WTC11 (cell line): ENCODE results near the gene PLXNB2. TPM values are rescaled to one million over a fixed set of nuclear protein-coding genes. Genes with fewer than 3 reads are reported as not detected.

Experiments
- ATAC-seq: fragments of 200-7000 bp; cut with Tn5 transposase; 2 replicates; pipeline ENCODE4 v1.10.0; 2021; ENCODE audit warnings: mild to moderate bottlenecking, moderate library complexity
- CTCF ChIA-PET: fragments of 300-600 bp; sonication (Branson Sonifier 250); formaldehyde crosslinking; loops from one replicate; lab custom pipeline; 2021; ENCODE audit warnings: antibody characterized with exemption; lab: Charles Lee
- POLR2A ChIA-PET: fragments of 350-600 bp; sonication (Branson Sonifier 250); formaldehyde crosslinking; loops from one replicate; lab custom pipeline; 2021; ENCODE audit warnings: antibody characterized with exemption; lab: Charles Lee
- DNase-seq: peaks from one replicate; pipeline ENCODE4 v3.0.0; 2021; ENCODE audit warnings: low spot score
- H3K27ac Mint-ChIP-seq: 2 replicates; pipeline ENCODE4 v1.8.0; 2021; ENCODE audit warnings: mixed read lengths
- H3K27me3 Mint-ChIP-seq: 2 replicates; pipeline ENCODE4 v1.8.0; 2021; ENCODE audit warnings: low read depth, mild to moderate bottlenecking, moderate library complexity, mixed read lengths
- H3K36me3 Mint-ChIP-seq: 2 replicates; pipeline ENCODE4 v1.8.0; 2021; ENCODE audit warnings: mixed read lengths
- H3K4me1 Mint-ChIP-seq: 2 replicates; pipeline ENCODE4 v1.8.0; 2022; ENCODE audit warnings: mixed read lengths
- H3K4me3 Mint-ChIP-seq: 2 replicates; pipeline ENCODE4 v1.8.0; 2021; ENCODE audit warnings: mild to moderate bottlenecking, moderate library complexity, mixed read lengths
- H3K9me3 Mint-ChIP-seq: 2 replicates; pipeline ENCODE4 v1.8.0; 2021; ENCODE audit warnings: mixed read lengths
- CREB1 ChIP-seq: sonication (generic); formaldehyde crosslinking; IDR thresholded peaks from 2 replicates; pipeline ENCODE4 v1.8.0; 2023; ENCODE audit warnings: mild to moderate bottlenecking, missing genetic modification reagents
- ESRRA ChIP-seq: sonication (generic); formaldehyde crosslinking; IDR thresholded peaks from 2 replicates; pipeline ENCODE4 v1.8.1; 2022; ENCODE audit warnings: mild to moderate bottlenecking, missing genetic modification reagents, borderline replicate concordance
- HMGA2 ChIP-seq: fragments of 250-450 bp; sonication (Bioruptor Pico); IDR thresholded peaks from 2 replicates; pipeline ENCODE4 v1.4.0; 2021; ENCODE audit warnings: mild to moderate bottlenecking, moderate library complexity
- MLX ChIP-seq: sonication (generic); formaldehyde crosslinking; IDR thresholded peaks from 2 replicates; pipeline ENCODE4 v1.8.1; 2023; ENCODE audit warnings: mild to moderate bottlenecking, missing genetic modification reagents, moderate library complexity
- NFE2L1 ChIP-seq: sonication (generic); formaldehyde crosslinking; IDR thresholded peaks from 2 replicates; pipeline ENCODE4 v1.8.1; 2023; ENCODE audit warnings: missing genetic modification reagents
- NR3C1 ChIP-seq: sonication (generic); formaldehyde crosslinking; conservative IDR thresholded peaks from 2 replicates; pipeline ENCODE4 v1.8.1; 2023; ENCODE audit warnings: low read depth, mild to moderate bottlenecking, missing genetic modification reagents
- RORB ChIP-seq: fragments of 250-450 bp; sonication (Bioruptor Pico); IDR thresholded peaks from 2 replicates; pipeline ENCODE4 v1.9.0; 2021; ENCODE audit warnings: mild to moderate bottlenecking
- SOX15 ChIP-seq: fragments of 250-450 bp; sonication (Bioruptor Pico); IDR thresholded peaks from 2 replicates; pipeline ENCODE4 v1.9.0; 2021; ENCODE audit warnings: mild to moderate bottlenecking
- TEAD4 ChIP-seq: sonication (generic); formaldehyde crosslinking; IDR thresholded peaks from 2 replicates; pipeline ENCODE4 v1.8.0; 2022; ENCODE audit warnings: mild to moderate bottlenecking, missing genetic modification reagents
- USF1 ChIP-seq: sonication (generic); formaldehyde crosslinking; IDR thresholded peaks from 2 replicates; pipeline ENCODE4 v1.8.0; 2022; ENCODE audit warnings: mild to moderate bottlenecking, missing genetic modification reagents
- ZNF121 ChIP-seq: sonication (generic); formaldehyde crosslinking; IDR thresholded peaks from 2 replicates; pipeline ENCODE4 v1.8.0; 2023; ENCODE audit warnings: missing genetic modification reagents
- ZNF232 ChIP-seq: sonication (generic); formaldehyde crosslinking; IDR thresholded peaks from 2 replicates; pipeline ENCODE4 v1.8.0; 2022; ENCODE audit warnings: mild to moderate bottlenecking, missing genetic modification reagents
- ZNF396 ChIP-seq: fragments of 250-450 bp; sonication (Bioruptor Pico); IDR thresholded peaks from 2 replicates; pipeline ENCODE4 v1.8.0; 2021; ENCODE audit warnings: mild to moderate bottlenecking, moderate library complexity, borderline replicate concordance
- ZNF416 ChIP-seq: fragments of 250-450 bp; sonication (Bioruptor Pico); IDR thresholded peaks from 2 replicates; pipeline ENCODE4 v1.9.0; 2021; ENCODE audit warnings: mild to moderate bottlenecking, inconsistent platforms
- ZNF423 ChIP-seq: fragments of 250-450 bp; sonication (Bioruptor Pico); IDR thresholded peaks from 2 replicates; pipeline ENCODE4 v2.1.2; 2022; ENCODE audit warnings: mild to moderate bottlenecking, moderate library complexity
- ZNF512 ChIP-seq: sonication (generic); formaldehyde crosslinking; IDR thresholded peaks from 2 replicates; pipeline ENCODE4 v1.8.1; 2022; ENCODE audit warnings: missing genetic modification reagents, borderline replicate concordance
- ZNF671 ChIP-seq: fragments of 250-450 bp; sonication (Bioruptor Pico); IDR thresholded peaks from 2 replicates; pipeline ENCODE4 v1.8.0; 2021; ENCODE audit warnings: mild to moderate bottlenecking
- total RNA-seq: library from RNA; stranded (reverse); gene quantifications from 3 replicates; pipeline ENCODE4 v1.2.3, GENCODE V29; 2021
- TF ChIP-seq, protein P1 (sequence below): sonication (generic); formaldehyde crosslinking; IDR thresholded peaks from 2 replicates; pipeline ENCODE4 v1.8.1; 2022; ENCODE audit warnings: mild to moderate bottlenecking, moderate library complexity, missing genetic modification reagents
- TF ChIP-seq, protein P2 (sequence below): fragments of 250-450 bp; sonication (Bioruptor Pico); IDR thresholded peaks from 2 replicates; pipeline ENCODE4 v2.1.2; 2022; ENCODE audit warnings: mild to moderate bottlenecking, moderate library complexity
- TF ChIP-seq, protein P3 (sequence below): sonication (generic); formaldehyde crosslinking; IDR thresholded peaks from 2 replicates; pipeline ENCODE4 v1.8.0; 2022; ENCODE audit warnings: missing genetic modification reagents
- TF ChIP-seq, protein P4 (sequence below): sonication (generic); formaldehyde crosslinking; IDR thresholded peaks from 2 replicates; pipeline ENCODE4 v1.8.0; 2023; ENCODE audit warnings: missing genetic modification reagents
- TF ChIP-seq, protein P5 (sequence below): sonication (generic); formaldehyde crosslinking; IDR thresholded peaks from 2 replicates; pipeline ENCODE4 v1.8.1; 2023; ENCODE audit warnings: mild to moderate bottlenecking, moderate library complexity, missing genetic modification reagents
- TF ChIP-seq, protein P6 (sequence below): sonication (generic); formaldehyde crosslinking; IDR thresholded peaks from 2 replicates; pipeline ENCODE4 v1.8.1; 2022; ENCODE audit warnings: mild to moderate bottlenecking, missing genetic modification reagents, moderate library complexity, borderline replicate concordance

PLXNB2 gene
- total RNA-seq, 1 experiment from 2014 or later = 113 TPM

DNA sequence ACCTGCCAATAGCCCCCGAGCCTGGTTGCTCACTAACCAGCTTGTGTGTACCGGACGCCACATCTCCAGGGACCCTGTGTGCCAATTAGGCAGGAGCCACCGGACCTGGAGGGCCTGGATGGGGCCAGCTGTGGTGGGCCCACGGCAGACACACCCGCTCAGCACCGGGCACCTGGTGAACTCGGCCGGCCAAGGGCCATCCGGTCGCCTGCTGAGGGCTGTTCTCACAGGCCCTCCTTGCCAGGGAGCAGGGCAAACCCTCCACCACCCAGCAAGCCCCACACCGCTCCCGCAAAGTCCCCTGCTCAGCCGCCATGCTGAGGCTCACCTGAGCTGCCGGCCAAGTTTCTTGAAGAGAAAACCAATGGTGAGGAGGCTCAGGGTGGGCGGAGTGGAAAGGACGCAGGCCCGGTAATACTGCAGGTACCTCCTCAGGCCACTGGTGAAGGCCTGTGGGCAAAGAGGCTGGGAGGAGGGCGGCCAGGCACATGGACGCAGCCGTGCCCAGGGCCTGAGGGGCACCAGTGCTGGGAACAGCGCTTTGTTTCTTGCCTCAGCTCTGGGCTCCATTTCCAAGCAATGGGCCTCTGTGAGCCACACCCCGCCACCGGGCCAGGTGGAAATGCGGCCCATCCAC lies 79.7 kb downstream of the PLXNB2 start:
- TF ChIP-seq CREB1 (CRISPR knock-in tag) (no peak), MLX (CRISPR knock-in tag) (no peak), ZNF121 (no peak), ESRRA (CRISPR knock-in tag) (no peak)
- TF ChIP-seq, protein P1, sequence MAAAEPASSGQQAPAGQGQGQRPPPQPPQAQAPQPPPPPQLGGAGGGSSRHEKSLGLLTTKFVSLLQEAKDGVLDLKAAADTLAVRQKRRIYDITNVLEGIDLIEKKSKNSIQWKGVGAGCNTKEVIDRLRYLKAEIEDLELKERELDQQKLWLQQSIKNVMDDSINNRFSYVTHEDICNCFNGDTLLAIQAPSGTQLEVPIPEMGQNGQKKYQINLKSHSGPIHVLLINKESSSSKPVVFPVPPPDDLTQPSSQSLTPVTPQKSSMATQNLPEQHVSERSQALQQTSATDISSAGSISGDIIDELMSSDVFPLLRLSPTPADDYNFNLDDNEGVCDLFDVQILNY (CRISPR knock-in tag) = no peak
- TF ChIP-seq, protein P2, sequence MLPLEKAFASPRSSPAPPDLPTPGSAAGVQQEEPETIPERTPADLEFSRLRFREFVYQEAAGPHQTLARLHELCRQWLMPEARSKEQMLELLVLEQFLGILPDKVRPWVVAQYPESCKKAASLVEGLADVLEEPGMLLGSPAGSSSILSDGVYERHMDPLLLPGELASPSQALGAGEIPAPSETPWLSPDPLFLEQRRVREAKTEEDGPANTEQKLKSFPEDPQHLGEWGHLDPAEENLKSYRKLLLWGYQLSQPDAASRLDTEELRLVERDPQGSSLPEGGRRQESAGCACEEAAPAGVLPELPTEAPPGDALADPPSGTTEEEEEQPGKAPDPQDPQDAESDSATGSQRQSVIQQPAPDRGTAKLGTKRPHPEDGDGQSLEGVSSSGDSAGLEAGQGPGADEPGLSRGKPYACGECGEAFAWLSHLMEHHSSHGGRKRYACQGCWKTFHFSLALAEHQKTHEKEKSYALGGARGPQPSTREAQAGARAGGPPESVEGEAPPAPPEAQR = no peak
- TF ChIP-seq, protein P3, sequence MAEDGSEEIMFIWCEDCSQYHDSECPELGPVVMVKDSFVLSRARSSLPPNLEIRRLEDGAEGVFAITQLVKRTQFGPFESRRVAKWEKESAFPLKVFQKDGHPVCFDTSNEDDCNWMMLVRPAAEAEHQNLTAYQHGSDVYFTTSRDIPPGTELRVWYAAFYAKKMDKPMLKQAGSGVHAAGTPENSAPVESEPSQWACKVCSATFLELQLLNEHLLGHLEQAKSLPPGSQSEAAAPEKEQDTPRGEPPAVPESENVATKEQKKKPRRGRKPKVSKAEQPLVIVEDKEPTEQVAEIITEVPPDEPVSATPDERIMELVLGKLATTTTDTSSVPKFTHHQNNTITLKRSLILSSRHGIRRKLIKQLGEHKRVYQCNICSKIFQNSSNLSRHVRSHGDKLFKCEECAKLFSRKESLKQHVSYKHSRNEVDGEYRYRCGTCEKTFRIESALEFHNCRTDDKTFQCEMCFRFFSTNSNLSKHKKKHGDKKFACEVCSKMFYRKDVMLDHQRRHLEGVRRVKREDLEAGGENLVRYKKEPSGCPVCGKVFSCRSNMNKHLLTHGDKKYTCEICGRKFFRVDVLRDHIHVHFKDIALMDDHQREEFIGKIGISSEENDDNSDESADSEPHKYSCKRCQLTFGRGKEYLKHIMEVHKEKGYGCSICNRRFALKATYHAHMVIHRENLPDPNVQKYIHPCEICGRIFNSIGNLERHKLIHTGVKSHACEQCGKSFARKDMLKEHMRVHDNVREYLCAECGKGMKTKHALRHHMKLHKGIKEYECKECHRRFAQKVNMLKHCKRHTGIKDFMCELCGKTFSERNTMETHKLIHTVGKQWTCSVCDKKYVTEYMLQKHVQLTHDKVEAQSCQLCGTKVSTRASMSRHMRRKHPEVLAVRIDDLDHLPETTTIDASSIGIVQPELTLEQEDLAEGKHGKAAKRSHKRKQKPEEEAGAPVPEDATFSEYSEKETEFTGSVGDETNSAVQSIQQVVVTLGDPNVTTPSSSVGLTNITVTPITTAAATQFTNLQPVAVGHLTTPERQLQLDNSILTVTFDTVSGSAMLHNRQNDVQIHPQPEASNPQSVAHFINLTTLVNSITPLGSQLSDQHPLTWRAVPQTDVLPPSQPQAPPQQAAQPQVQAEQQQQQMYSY (CRISPR knock-in tag) = no peak
- no peaks in the 10 kb centered on the region for H3K4me1 Mint-ChIP-seq
- no peak for ATAC-seq
- DNase-seq = no peak
- POLR2A ChIA-PET = interaction anchor here (0.5 kb wide), 1 partner anchor 648 kb away, joined by 7 read pairs; no protein-coding TSS in a partner anchor
- H3K4me3 Mint-ChIP-seq = no peak overlapping the region
- no peaks in the 10 kb centered on the region for H3K27me3 Mint-ChIP-seq
- CTCF ChIA-PET = interaction anchor here (1.3 to 3.5 kb wide), 2 partner anchors 9 to 13 kb away, joined by 4 to 15 read pairs; no protein-coding TSS in a partner anchor
- H3K9me3 Mint-ChIP-seq = no peaks in the 10 kb centered on the region
- H3K36me3 Mint-ChIP-seq = peaks cover 18% of the 10 kb centered on the region
- no peak overlapping the region for H3K27ac Mint-ChIP-seq

DNA sequence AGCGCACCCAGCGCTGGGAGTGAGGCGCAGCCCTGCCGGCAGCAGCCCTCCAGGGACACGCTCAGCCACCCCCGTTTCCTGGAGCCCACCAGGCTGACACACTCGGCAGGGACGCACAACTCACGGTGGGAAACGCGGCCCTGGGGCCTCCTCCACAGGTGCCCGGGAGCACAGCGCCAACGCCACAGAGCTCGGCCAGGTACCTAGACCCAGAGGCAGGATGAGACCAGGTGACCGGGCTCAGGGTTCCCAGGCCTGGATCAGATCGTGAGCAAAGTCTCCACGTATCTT lies 80.6 kb downstream of the PLXNB2 start:
- H3K27ac Mint-ChIP-seq = no peak overlapping the region
- ATAC-seq (no peak), DNase-seq (no peak)
- H3K9me3 Mint-ChIP-seq = no peaks in the 10 kb centered on the region
- no peak overlapping the region for H3K4me3 Mint-ChIP-seq
- CTCF ChIA-PET = interaction anchor here (3.5 kb wide), 1 partner anchor 10 kb away, joined by 15 read pairs; no protein-coding TSS in a partner anchor
- POLR2A ChIA-PET = no interaction called here
- no peaks in the 10 kb centered on the region for H3K4me1 Mint-ChIP-seq
- H3K36me3 Mint-ChIP-seq = peaks cover 18% of the 10 kb centered on the region
- no peaks in the 10 kb centered on the region for H3K27me3 Mint-ChIP-seq
- TF ChIP-seq SOX15 (CRISPR knock-in tag) (no peak), NFE2L1 (no peak), ZNF512 (no peak), ZNF416 (CRISPR knock-in tag) (no peak), HMGA2 (CRISPR knock-in tag) (no peak), ZNF671 (CRISPR knock-in tag) (no peak), ZNF232 (no peak), NR3C1 (no peak), RORB (CRISPR knock-in tag) (no peak), ZNF396 (CRISPR knock-in tag) (no peak), ZNF423 (no peak), USF1 (no peak), TEAD4 (CRISPR knock-in tag) (no peak)
- TF ChIP-seq, protein P4, sequence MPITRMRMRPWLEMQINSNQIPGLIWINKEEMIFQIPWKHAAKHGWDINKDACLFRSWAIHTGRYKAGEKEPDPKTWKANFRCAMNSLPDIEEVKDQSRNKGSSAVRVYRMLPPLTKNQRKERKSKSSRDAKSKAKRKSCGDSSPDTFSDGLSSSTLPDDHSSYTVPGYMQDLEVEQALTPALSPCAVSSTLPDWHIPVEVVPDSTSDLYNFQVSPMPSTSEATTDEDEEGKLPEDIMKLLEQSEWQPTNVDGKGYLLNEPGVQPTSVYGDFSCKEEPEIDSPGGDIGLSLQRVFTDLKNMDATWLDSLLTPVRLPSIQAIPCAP (CRISPR knock-in tag) = no peak
- TF ChIP-seq, protein P5, sequence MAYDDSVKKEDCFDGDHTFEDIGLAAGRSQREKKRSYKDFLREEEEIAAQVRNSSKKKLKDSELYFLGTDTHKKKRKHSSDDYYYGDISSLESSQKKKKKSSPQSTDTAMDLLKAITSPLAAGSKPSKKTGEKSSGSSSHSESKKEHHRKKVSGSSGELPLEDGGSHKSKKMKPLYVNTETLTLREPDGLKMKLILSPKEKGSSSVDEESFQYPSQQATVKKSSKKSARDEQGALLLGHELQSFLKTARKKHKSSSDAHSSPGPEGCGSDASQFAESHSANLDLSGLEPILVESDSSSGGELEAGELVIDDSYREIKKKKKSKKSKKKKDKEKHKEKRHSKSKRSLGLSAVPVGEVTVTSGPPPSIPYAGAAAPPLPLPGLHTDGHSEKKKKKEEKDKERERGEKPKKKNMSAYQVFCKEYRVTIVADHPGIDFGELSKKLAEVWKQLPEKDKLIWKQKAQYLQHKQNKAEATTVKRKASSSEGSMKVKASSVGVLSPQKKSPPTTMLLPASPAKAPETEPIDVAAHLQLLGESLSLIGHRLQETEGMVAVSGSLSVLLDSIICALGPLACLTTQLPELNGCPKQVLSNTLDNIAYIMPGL (CRISPR knock-in tag) = no peak
- TF ChIP-seq, protein P6, sequence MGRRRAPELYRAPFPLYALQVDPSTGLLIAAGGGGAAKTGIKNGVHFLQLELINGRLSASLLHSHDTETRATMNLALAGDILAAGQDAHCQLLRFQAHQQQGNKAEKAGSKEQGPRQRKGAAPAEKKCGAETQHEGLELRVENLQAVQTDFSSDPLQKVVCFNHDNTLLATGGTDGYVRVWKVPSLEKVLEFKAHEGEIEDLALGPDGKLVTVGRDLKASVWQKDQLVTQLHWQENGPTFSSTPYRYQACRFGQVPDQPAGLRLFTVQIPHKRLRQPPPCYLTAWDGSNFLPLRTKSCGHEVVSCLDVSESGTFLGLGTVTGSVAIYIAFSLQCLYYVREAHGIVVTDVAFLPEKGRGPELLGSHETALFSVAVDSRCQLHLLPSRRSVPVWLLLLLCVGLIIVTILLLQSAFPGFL (CRISPR knock-in tag) = no peak
